Hematopoietic multipotent progenitor cell treated with erythropoietin and hydrocortisone succinate and interleukin-3 and kit ligand, for 6 days (in vitro differentiated cells): ENCODE data around the gene UBFD1.
"Not testable (repeated sequence)": the region's sequence is repeated elsewhere in the genome, so short reads cannot be mapped to it uniquely, and the experiment has no call there.

Source experiments
- DNase-seq: peaks from one replicate; pipeline ENCODE4 v3.0.0-alpha.2; 2015

The UBFD1 gene

DNA sequence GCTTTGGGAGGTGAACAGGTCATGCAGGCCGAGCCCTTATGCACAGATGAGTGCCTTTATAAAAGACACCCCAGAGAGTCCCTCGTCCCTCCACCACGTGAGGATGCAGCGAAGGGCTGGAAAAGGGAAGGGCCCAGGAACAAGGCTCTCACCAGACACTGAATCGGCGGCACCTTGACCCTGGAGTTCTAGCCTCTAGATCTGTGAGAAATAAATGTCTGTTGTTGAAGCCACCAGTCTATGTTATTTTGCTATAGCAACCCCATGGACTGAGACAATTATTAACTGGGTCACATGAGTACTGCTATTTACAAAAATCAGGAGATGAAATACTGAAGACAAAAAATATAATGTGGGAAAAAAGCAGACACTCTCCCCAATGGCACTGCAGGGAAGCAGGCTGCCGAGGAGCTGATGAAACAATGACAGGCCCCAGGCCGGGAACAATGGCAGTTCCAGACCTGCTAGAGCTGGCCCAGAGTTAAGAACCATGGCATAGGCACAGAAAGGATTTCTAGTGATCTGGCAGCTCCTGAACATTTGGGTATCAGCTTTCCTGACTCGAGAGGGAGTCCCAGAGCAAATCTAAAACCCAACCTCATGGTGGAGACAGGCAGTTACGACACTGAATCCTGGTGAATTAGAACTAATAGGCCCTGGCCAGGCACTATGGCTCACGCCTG is 29.4 kb upstream of the UBFD1 start:
- DNase-seq, result no peak

DNA sequence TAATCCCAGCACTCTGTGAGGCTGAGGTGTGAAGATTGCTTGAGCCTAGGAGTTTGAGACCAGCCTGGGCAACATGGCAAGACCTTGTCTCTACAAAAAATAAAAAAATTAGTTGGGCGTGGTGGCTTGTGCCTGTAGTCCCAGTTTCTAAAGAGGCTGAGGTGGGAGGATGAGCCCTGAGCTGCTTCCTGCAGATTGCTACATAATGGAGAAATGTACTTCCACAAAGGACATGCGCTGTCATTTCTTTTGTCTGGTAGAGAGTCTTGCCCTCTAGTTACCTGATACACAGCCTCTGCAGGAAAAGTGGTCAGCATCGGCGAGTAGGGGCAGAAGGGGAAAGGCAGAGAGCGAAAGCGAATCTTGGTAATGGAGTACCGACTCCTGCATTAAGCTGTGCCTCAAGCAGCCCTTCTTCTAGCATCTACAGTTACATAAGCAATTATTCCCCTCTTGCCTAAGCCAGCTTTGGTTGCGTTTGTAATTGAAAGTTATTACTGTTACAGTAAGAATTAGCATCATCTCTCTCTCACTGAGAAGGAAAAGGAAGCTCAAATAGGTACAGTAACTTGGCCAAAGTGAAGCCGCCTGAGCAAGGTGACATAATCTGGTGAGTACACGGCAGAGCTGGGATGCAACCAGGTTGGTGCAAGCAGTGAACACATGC is 28.8 kb upstream of the UBFD1 start:
- no peak for DNase-seq

GRCh38 chr16:23530062-23530461 is 27.5 kb upstream of the UBFD1 start:
- no peak for DNase-seq

- no peak for DNase-seq
Measured at GRCh38 chr16:23532448-23532847, 25.1 kb upstream of the UBFD1 start.

- DNase-seq, result no peak
Measured at GRCh38 chr16:23534868-23535860, 22.4 kb upstream of the UBFD1 start.

GRCh38 chr16:23535901-23536300 is 21.6 kb upstream of the UBFD1 start:
- no peak for DNase-seq

DNA sequence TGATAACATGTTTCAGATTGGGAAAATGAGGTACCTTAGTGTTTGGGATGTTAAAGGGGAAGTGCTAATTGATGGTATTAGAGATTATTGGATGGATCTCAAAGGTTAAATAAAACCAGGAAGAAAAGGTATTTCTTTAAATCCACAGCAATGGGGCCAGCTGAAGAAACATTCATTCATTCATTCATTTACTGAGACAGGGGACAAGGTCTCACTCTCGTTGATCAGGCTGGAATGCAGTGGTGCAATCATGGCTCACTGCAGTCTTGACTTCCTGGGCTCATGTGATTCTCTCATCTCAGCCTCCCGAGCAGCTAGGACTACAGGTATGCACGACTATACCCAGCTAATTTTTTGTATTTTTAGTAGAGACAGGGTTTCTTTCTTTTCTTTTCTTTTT is 20.1 kb upstream of the UBFD1 start:
- no peak for DNase-seq

GRCh38 chr16:23538919-23539278 is 18.6 kb upstream of the UBFD1 start:
- no peak for DNase-seq

DNA sequence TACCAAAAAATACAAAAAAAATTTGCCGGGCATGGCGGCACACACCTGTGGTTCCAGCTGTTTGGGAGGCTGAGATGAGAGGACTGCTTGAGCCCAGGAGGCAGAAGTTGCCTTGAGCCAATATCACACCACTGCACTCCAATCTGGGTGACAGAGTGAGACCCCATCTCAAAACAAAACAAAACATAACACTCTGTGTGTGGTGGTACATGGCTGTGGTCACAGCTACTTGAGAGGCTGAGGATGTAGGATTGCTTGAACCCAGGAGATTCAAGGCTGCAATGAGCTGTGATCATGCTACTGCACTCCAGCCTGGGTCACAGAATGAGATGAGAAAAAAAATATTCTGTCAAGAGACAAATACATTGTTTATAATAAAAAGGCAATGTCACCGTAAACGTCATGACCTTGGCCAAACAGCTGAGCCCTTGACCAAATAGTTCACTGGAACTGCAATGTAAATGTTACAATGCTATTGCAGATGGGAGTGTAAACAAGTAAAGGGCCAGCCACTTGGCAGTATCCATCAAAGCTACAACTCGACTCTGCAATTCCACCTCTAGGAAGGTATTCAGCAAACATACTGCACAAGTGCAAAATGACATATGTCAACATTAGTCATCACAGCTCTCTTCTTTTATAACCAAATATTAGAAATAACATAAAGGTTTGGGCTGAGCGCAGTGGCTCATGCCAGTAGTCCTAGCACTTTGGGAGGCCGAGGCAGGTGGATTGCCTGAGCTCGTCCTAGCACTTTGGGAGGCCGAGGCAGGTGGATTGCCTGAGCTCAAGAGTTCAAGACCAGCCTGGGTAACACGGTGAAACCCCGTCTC is 17.3 kb upstream of the UBFD1 start:
- no peak for DNase-seq

DNA sequence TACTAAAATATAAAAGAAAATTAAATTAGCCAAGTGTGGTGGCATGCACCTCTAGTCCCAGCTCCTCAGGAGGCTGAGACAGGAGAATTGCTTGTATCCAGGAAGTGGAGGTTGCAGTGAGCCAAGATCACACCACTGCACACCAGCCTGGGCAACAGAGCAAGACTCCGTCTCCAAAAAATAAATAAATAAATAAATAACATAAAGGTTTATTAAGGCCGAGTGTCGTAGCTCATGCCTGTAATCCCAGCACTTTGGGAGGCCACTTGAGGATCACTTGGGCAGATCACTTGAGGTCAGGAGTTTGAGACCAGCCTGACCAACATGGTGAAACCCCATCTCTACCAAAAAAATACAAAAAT is 16.7 kb upstream of the UBFD1 start:
- not testable (repeated sequence) for DNase-seq

- no peak for DNase-seq
Measured at GRCh38 chr16:23544436-23544835, 13.1 kb upstream of the UBFD1 start.

- no peak for DNase-seq
Measured at GRCh38 chr16:23549938-23550337, 7.6 kb upstream of the UBFD1 start.

DNA sequence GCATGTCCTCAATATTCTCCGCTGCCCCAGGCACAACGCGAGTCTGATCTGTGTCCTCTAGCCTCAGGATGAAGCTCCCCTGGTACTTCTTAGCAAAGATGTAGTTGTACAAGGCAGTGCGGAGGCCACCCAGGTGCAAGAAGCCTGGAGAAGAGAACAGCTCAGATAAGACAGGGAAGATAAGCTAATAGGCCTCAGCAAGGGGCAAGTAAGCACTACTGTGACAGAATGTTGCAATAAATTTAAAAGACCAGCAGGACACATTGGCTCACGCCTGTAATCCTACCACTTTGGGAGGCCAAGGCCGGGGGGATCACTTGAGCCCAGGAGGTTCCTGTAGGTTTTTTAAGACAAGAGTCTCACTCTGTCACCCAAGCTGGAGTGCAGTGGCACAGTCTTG is 5.4 kb upstream of the UBFD1 start:
- DNase-seq, result no peak

- DNase-seq, result no peak
Measured at GRCh38 chr16:23554536-23554935, 3.0 kb upstream of the UBFD1 start.

- peak; percentile 26 for DNase-seq
Measured at GRCh38 chr16:23557779-23558702, 514 bp downstream of the UBFD1 start.

DNA sequence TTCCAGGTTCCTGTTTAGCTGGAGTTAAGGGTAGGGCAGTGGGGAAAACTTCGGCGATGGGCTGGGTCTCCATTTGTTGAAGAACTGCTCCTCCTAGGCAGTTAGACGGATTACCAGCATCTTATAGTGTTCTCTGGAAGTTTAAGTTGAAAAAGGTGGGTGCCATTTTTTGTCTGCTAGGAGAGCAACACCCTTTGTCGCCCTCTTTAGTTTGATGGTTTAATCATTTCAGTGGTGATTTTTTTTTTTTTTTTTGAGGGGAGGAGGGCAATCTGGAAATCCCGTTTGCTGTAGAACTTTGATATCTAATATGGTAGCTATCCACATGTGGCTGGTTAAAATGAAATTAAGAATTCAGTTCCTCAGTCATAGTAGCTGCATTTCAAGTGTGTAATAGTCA is 4.1 kb downstream of the UBFD1 start:
- peak; percentile 24 for DNase-seq

GRCh38 chr16:23562505-23562904 is 5.0 kb downstream of the UBFD1 start:
- no peak for DNase-seq

- no peak for DNase-seq
Measured at GRCh38 chr16:23563186-23563585, 5.7 kb downstream of the UBFD1 start.

GRCh38 chr16:23564575-23565363 is 7.2 kb downstream of the UBFD1 start:
- no peak for DNase-seq

GRCh38 chr16:23566724-23567123 is 9.2 kb downstream of the UBFD1 start:
- DNase-seq, result no peak

- DNase-seq, result no peak
Measured at GRCh38 chr16:23567602-23568001, 10.1 kb downstream of the UBFD1 start.
